Trophoblast cell (in vitro differentiated cells and primary cell): ENCODE measurements around the gene KSR1.
A peak's percentile ranks its signal among the peaks of the same experiment; 100 is the strongest.

Source experiments
- DNase-seq, 2 donors: peaks; one replicate each; pipeline ENCODE4 v3.0.0-alpha.2; 2016
- H2AFZ ChIP-seq: 2 replicates; pipeline ENCODE4 v1.6.1; 2013; ENCODE audit warnings: low read length, moderate library complexity, mild to moderate bottlenecking; ENCODE audit not compliant: insufficient read depth, poor library complexity
- H2AK5ac ChIP-seq: 2 replicates; pipeline ENCODE4 v1.6.1; 2013; ENCODE audit warnings: mild to moderate bottlenecking, low read length
- H2BK120ac ChIP-seq: 2 replicates; pipeline ENCODE4 v1.6.1; 2013; ENCODE audit warnings: low read length, mild to moderate bottlenecking, moderate library complexity; ENCODE audit not compliant: insufficient read depth, poor library complexity
- H2BK12ac ChIP-seq: 2 replicates; pipeline ENCODE4 v1.6.1; 2013; ENCODE audit warnings: mild to moderate bottlenecking, low read length, moderate library complexity
- H2BK5ac ChIP-seq: 2 replicates; pipeline ENCODE4 v1.6.1; 2013; ENCODE audit warnings: low read length, low read depth, moderate library complexity, mild to moderate bottlenecking; ENCODE audit not compliant: poor library complexity
- H3K14ac ChIP-seq: 2 replicates; pipeline ENCODE4 v1.6.1; 2013; ENCODE audit warnings: mild to moderate bottlenecking, low read length
- H3K18ac ChIP-seq: 2 replicates; pipeline ENCODE4 v1.6.1; 2013; ENCODE audit warnings: mild to moderate bottlenecking, low read length
- H3K23ac ChIP-seq: 2 replicates; pipeline ENCODE4 v1.6.1; 2013; ENCODE audit warnings: low read length
- H3K27ac ChIP-seq: 2 replicates; pipeline ENCODE4 v1.5.1; 2013; ENCODE audit warnings: low read depth, mild to moderate bottlenecking, inconsistent platforms, low read length, moderate library complexity
- H3K27me3 ChIP-seq: 2 replicates; pipeline ENCODE4 v1.6.1; 2013; ENCODE audit warnings: inconsistent platforms, mild to moderate bottlenecking, low read length, moderate library complexity; ENCODE audit not compliant: insufficient read depth
- H3K36me3 ChIP-seq, 2 experiments: 1 replicate in 1 of 2; 2 replicates in 1 of 2; pipeline ENCODE4 v1.6.1; 2013; ENCODE audit warnings: low read length in 2 of 2, mild to moderate bottlenecking in 2 of 2, moderate library complexity in 1 of 2; ENCODE audit not compliant: insufficient read depth in 2 of 2, control insufficient read depth in 1 of 2
- H3K4ac ChIP-seq: 2 replicates; pipeline ENCODE4 v1.6.1; 2013; ENCODE audit warnings: low read depth, mild to moderate bottlenecking, low read length, moderate library complexity
- H3K4me1 ChIP-seq, 2 experiments: 1 replicate in 1 of 2; 2 replicates in 1 of 2; pipeline ENCODE4 v1.6.1; 2013; ENCODE audit warnings: low read length in 2 of 2, mild to moderate bottlenecking in 2 of 2, moderate library complexity in 1 of 2; ENCODE audit not compliant: insufficient read depth in 2 of 2, control insufficient read depth in 1 of 2
- H3K4me2 ChIP-seq: 2 replicates; pipeline ENCODE4 v1.6.1; 2013; ENCODE audit warnings: inconsistent platforms, mild to moderate bottlenecking, low read length, moderate library complexity
- H3K4me3 ChIP-seq: 2 replicates; pipeline ENCODE4 v1.5.1; 2013; ENCODE audit warnings: mild to moderate bottlenecking, low read depth, low read length, inconsistent platforms
- H3K79me1 ChIP-seq: one replicate; pipeline ENCODE4 v1.6.1; 2013; ENCODE audit warnings: low read length
- H3K79me2 ChIP-seq: 2 replicates; pipeline ENCODE4 v1.6.1; 2013; ENCODE audit warnings: low read length, mild to moderate bottlenecking; ENCODE audit not compliant: control insufficient read depth, insufficient read depth, poor library complexity
- H3K9ac ChIP-seq: 2 replicates; pipeline ENCODE4 v1.6.1; 2013; ENCODE audit warnings: mild to moderate bottlenecking, low read length
- H3K9me3 ChIP-seq: 2 replicates; pipeline ENCODE4 v1.6.1; 2013; ENCODE audit warnings: low read depth, mild to moderate bottlenecking, control low read depth, inconsistent platforms, low read length; ENCODE audit not compliant: insufficient read depth
- H4K12ac ChIP-seq: 2 replicates; pipeline ENCODE4 v1.6.1; 2013; ENCODE audit warnings: low read depth, mild to moderate bottlenecking, low read length, moderate library complexity
- H4K8ac ChIP-seq: 2 replicates; pipeline ENCODE4 v1.6.1; 2013; ENCODE audit warnings: low read depth, mild to moderate bottlenecking, low read length, moderate library complexity
- H4K91ac ChIP-seq: one replicate; pipeline ENCODE4 v1.6.1; 2013; ENCODE audit warnings: low read depth, mild to moderate bottlenecking, low read length, moderate library complexity
- WGBS: extraction: QIAGEN DNeasy Blood & Tissue Kit; methylation state at CpG from one replicate; pipeline ENCODE4 v1.1.7; 2013; ENCODE audit warnings: missing lambda C conversion rate; ENCODE audit not compliant: insufficient read length, insufficient coverage; ENCODE audit errors: extremely low coverage; 5-methylcytosine and 5-hydroxymethylcytosine counted together

The KSR1 gene

GRCh38 chr17:27578718-27579085, 122.5 kb downstream of the KSR1 start:
- Histone ChIP-seq H3K4ac (peak overlapping the region; percentile 39), H4K12ac (no peak overlapping the region)

GRCh38 chr17:27579304-27579703, 123.1 kb downstream of the KSR1 start:
- Histone ChIP-seq H3K79me1 (peaks cover 34% of the 10 kb centered on the region), H3K4me1 (peaks cover 29 to 39% of the 10 kb centered on the region in 2 experiments), H4K8ac (no peak overlapping the region), H2AK5ac (no peak overlapping the region), H3K4me3 (no peak overlapping the region), H2BK12ac (no peak overlapping the region), H3K36me3 (peaks cover 10% of the 10 kb centered on the region in 2 experiments), H3K4me2 (no peak overlapping the region), H3K14ac (no peak overlapping the region), H3K9me3 (no peaks in the 10 kb centered on the region), H3K27ac (no peak overlapping the region), H3K18ac (peak overlapping the region; percentile 74), H2BK5ac (no peak overlapping the region), H3K23ac (no peak overlapping the region), H3K4ac (peak overlapping the region; percentile 39), H3K27me3 (no peaks in the 10 kb centered on the region), H4K91ac (peak overlapping the region; percentile 70), H2BK120ac (peak overlapping the region; percentile 65), H3K79me2 (peaks cover 10% of the 10 kb centered on the region), H3K9ac (no peak overlapping the region), H2AFZ (peak overlapping the region; percentile 14), H4K12ac (no peak overlapping the region)
- no CpG with 5 or more reads among the region's 3 CpGs for WGBS
- no peak for DNase-seq

More at GRCh38 chr17:27578718-27579085, 122.5 kb downstream of the KSR1 start:
- H3K4me2 ChIP-seq: no peak overlapping the region
- no peak overlapping the region for H3K4me3 ChIP-seq
- H2AFZ ChIP-seq: no peak overlapping the region
- peak overlapping the region; percentile 52 for H3K18ac ChIP-seq
- H4K8ac ChIP-seq: no peak overlapping the region
- H2BK120ac ChIP-seq: peak overlapping the region; percentile 65
- no peak overlapping the region for H3K27ac ChIP-seq
- peaks cover 30% of the 10 kb centered on the region for H3K79me1 ChIP-seq
- H2BK12ac ChIP-seq: peak overlapping the region; percentile 81
- WGBS: no CpG with 5 or more reads among the region's 4 CpGs
- DNase-seq: peak in 1 of 2 donors; percentile 58
- peak overlapping the region; percentile 28 for H3K14ac ChIP-seq
- H3K36me3 ChIP-seq: peaks cover 7 to 8% of the 10 kb centered on the region in 2 experiments
- peak overlapping the region; percentile 70 for H4K91ac ChIP-seq
- H2BK5ac ChIP-seq: no peak overlapping the region
- H3K9me3 ChIP-seq: no peaks in the 10 kb centered on the region
- no peak overlapping the region for H3K9ac ChIP-seq
- no peaks in the 10 kb centered on the region for H3K27me3 ChIP-seq
- H3K23ac ChIP-seq: no peak overlapping the region
- peaks cover 10% of the 10 kb centered on the region for H3K79me2 ChIP-seq
- peak overlapping the region; percentile 50 for H2AK5ac ChIP-seq
- H3K4me1 ChIP-seq: peaks cover 27 to 44% of the 10 kb centered on the region in 2 experiments

DNA sequence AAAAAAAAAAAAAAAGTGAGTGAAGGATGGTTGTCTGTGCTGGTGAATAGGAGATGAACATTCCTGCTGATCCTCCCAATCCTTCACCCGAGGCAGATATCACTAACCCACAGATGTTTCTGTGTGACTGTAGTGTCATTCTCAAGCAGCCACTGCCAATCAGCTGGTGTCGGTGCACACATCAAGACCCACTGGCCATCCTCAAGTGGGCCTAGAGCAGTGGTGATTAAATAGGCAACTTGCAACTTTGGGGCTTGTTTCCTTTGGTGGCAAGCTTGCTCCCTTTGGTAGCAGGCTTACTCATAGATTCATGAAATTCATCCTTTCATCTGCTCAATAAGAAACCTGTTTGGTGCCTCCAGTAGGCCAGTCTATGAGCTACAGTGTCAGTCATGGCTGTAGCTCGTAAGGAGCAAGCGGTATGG, 123.7 kb downstream of the KSR1 start:
- no peaks in the 10 kb centered on the region for H3K27me3 ChIP-seq
- no peak overlapping the region for H3K23ac ChIP-seq
- no peak overlapping the region for H3K9ac ChIP-seq
- no CpG with 5 or more reads among the region's 4 CpGs for WGBS
- H3K14ac ChIP-seq: peak overlapping the region; percentile 15
- H2AK5ac ChIP-seq: peak overlapping the region; percentile 51
- H3K36me3 ChIP-seq: peaks cover 10% of the 10 kb centered on the region in 2 experiments
- H2AFZ ChIP-seq: no peak overlapping the region
- no peak overlapping the region for H2BK5ac ChIP-seq
- no peak overlapping the region for H3K4ac ChIP-seq
- peak overlapping the region; percentile 52 for H2BK12ac ChIP-seq
- peak overlapping the region; percentile 36 for H3K27ac ChIP-seq
- peak overlapping the region; percentile 34 for H2BK120ac ChIP-seq
- no peaks in the 10 kb centered on the region for H3K9me3 ChIP-seq
- peak overlapping the region; percentile 20 for H3K18ac ChIP-seq
- no peak overlapping the region for H4K8ac ChIP-seq
- peak; percentile 70 to 79 for DNase-seq
- H4K91ac ChIP-seq: peak overlapping the region; percentile 53
- H3K79me2 ChIP-seq: peaks cover 10% of the 10 kb centered on the region
- H3K4me3 ChIP-seq: no peak overlapping the region
- peaks cover 34 to 38% of the 10 kb centered on the region in 2 experiments for H3K4me1 ChIP-seq
- H3K4me2 ChIP-seq: no peak overlapping the region
- peaks cover 38% of the 10 kb centered on the region for H3K79me1 ChIP-seq
- no peak overlapping the region for H4K12ac ChIP-seq

- Histone ChIP-seq H3K9me3 (no peaks in the 10 kb centered on the region), H3K4me1 (peaks cover 43 to 44% of the 10 kb centered on the region in 2 experiments), H3K27me3 (no peaks in the 10 kb centered on the region), H3K9ac (no peak overlapping the region), H2BK120ac (peak overlapping the region; percentile 29), H3K4me2 (no peak overlapping the region), H2BK12ac (no peak overlapping the region), H3K79me1 (peaks cover 48% of the 10 kb centered on the region), H3K27ac (no peak overlapping the region), H4K91ac (peak overlapping the region; percentile 41), H3K23ac (no peak overlapping the region), H3K4ac (peak overlapping the region; percentile 4), H3K79me2 (peaks cover 10% of the 10 kb centered on the region), H4K8ac (peak overlapping the region; percentile 23), H3K36me3 (peaks cover 10% of the 10 kb centered on the region in 2 experiments), H2AFZ (no peak overlapping the region), H3K4me3 (no peak overlapping the region), H2BK5ac (no peak overlapping the region), H4K12ac (no peak overlapping the region), H3K18ac (peak overlapping the region; percentile 31), H3K14ac (no peak overlapping the region), H2AK5ac (peak overlapping the region; percentile 11)
- no peak for DNase-seq
- WGBS: no CpG with 5 or more reads among the region's 6 CpGs
These were observed 124.8 kb downstream of the KSR1 start for GRCh38 chr17:27581016-27581415.
